Measurements from ENCODE around the gene DCDC2.
"Not testable (repeated sequence)": the region's sequence is repeated elsewhere in the genome, so short reads cannot be mapped to it uniquely, and the experiment has no call there.

Gene DCDC2

GRCh38 chr6:24323632-24324337 is 34.1 kb downstream of the DCDC2 start:
- no peak for TF ChIP-seq CTCF (conservative IDR thresholded peaks at IDR 0.05; ENCODE audit: low read length)
- DNase-seq (ENCODE audit: low read depth), result no peak
- H3K4me3 ChIP-seq (ENCODE audit: low read length), result no peak overlapping the region

GRCh38 chr6:24322924-24323323 is 34.9 kb downstream of the DCDC2 start:
- TF ChIP-seq CTCF (conservative IDR thresholded peaks at IDR 0.05; ENCODE audit: low read length), result no peak
- no peak overlapping the region for H3K4me3 ChIP-seq (ENCODE audit: low read length)
- DNase-seq (ENCODE audit: low read depth), result no peak

GRCh38 chr6:24322446-24322845 is 35.4 kb downstream of the DCDC2 start:
- not testable (repeated sequence) for H3K4me3 ChIP-seq (ENCODE audit: low read length); DNase-seq (ENCODE audit: low read depth)

GRCh38 chr6:24321538-24322162 is 36.2 kb downstream of the DCDC2 start:
- TF ChIP-seq CTCF (conservative IDR thresholded peaks at IDR 0.05; ENCODE audit: low read length), result no peak
- H3K4me3 ChIP-seq (ENCODE audit: low read length), result no peak overlapping the region
- DNase-seq (ENCODE audit: low read depth), result no peak

- no peak overlapping the region for H3K4me3 ChIP-seq (ENCODE audit: low read length)
- no peak for TF ChIP-seq CTCF (conservative IDR thresholded peaks at IDR 0.05; ENCODE audit: low read length)
- DNase-seq (ENCODE audit: low read depth), result peak; percentile 50
Measured at GRCh38 chr6:24313251-24314141, 44.4 kb downstream of the DCDC2 start.

- H3K4me3 ChIP-seq (ENCODE audit: low read length); DNase-seq (ENCODE audit: low read depth): not testable (repeated sequence)
Measured at GRCh38 chr6:24311775-24312174, 46.1 kb downstream of the DCDC2 start.

- no peak for TF ChIP-seq CTCF (conservative IDR thresholded peaks at IDR 0.05; ENCODE audit: low read length)
- H3K4me3 ChIP-seq (ENCODE audit: low read length), result no peak overlapping the region
- no peak for DNase-seq (ENCODE audit: low read depth)
Measured at GRCh38 chr6:24307881-24308280, 50.0 kb downstream of the DCDC2 start.

- TF ChIP-seq CTCF (conservative IDR thresholded peaks at IDR 0.05; ENCODE audit: low read length), result no peak
- no peak for DNase-seq (ENCODE audit: low read depth)
- H3K4me3 ChIP-seq (ENCODE audit: low read length), result no peak overlapping the region
Measured at GRCh38 chr6:24306936-24307335, 50.9 kb downstream of the DCDC2 start.

All from AG10803 (cell line).